WTC11 (cell line): ENCODE results near the gene NGDN. TPM values are rescaled to one million over a fixed set of nuclear protein-coding genes. Genes with fewer than 3 reads are reported as not detected.

Experiments used
- ATAC-seq: fragments of 200-7000 bp; cut with Tn5 transposase; 2 replicates; pipeline ENCODE4 v1.10.0; 2021; ENCODE audit warnings: mild to moderate bottlenecking, moderate library complexity
- CTCF ChIA-PET: fragments of 300-600 bp; sonication (Branson Sonifier 250); formaldehyde crosslinking; loops from one replicate; lab custom pipeline; 2021; ENCODE audit warnings: antibody characterized with exemption; lab: Charles Lee
- POLR2A ChIA-PET: fragments of 350-600 bp; sonication (Branson Sonifier 250); formaldehyde crosslinking; loops from one replicate; lab custom pipeline; 2021; ENCODE audit warnings: antibody characterized with exemption; lab: Charles Lee
- DNase-seq: peaks from one replicate; pipeline ENCODE4 v3.0.0; 2021; ENCODE audit warnings: low spot score
- H3K27ac Mint-ChIP-seq: 2 replicates; pipeline ENCODE4 v1.8.0; 2021; ENCODE audit warnings: mixed read lengths
- H3K27me3 Mint-ChIP-seq: 2 replicates; pipeline ENCODE4 v1.8.0; 2021; ENCODE audit warnings: low read depth, mild to moderate bottlenecking, moderate library complexity, mixed read lengths
- H3K36me3 Mint-ChIP-seq: 2 replicates; pipeline ENCODE4 v1.8.0; 2021; ENCODE audit warnings: mixed read lengths
- H3K4me1 Mint-ChIP-seq: 2 replicates; pipeline ENCODE4 v1.8.0; 2022; ENCODE audit warnings: mixed read lengths
- H3K4me3 Mint-ChIP-seq: 2 replicates; pipeline ENCODE4 v1.8.0; 2021; ENCODE audit warnings: mild to moderate bottlenecking, moderate library complexity, mixed read lengths
- H3K9me3 Mint-ChIP-seq: 2 replicates; pipeline ENCODE4 v1.8.0; 2021; ENCODE audit warnings: mixed read lengths
- CREB1 ChIP-seq: sonication (generic); formaldehyde crosslinking; IDR thresholded peaks from 2 replicates; pipeline ENCODE4 v1.8.0; 2023; ENCODE audit warnings: mild to moderate bottlenecking, missing genetic modification reagents
- ESRRA ChIP-seq: sonication (generic); formaldehyde crosslinking; IDR thresholded peaks from 2 replicates; pipeline ENCODE4 v1.8.1; 2022; ENCODE audit warnings: mild to moderate bottlenecking, missing genetic modification reagents, borderline replicate concordance
- GABPB1 ChIP-seq: sonication (generic); formaldehyde crosslinking; IDR thresholded peaks from 2 replicates; pipeline ENCODE4 v1.8.1; 2023; ENCODE audit warnings: mild to moderate bottlenecking, missing genetic modification reagents
- IRF2 ChIP-seq: sonication (generic); formaldehyde crosslinking; IDR thresholded peaks from 2 replicates; pipeline ENCODE4 v1.8.0; 2022; ENCODE audit warnings: low read depth, missing genetic modification reagents, borderline replicate concordance
- MYBL2 ChIP-seq: sonication (generic); formaldehyde crosslinking; IDR thresholded peaks from 2 replicates; pipeline ENCODE4 v1.8.1; 2023; ENCODE audit warnings: mild to moderate bottlenecking, moderate library complexity, missing genetic modification reagents
- NFE2L1 ChIP-seq: sonication (generic); formaldehyde crosslinking; IDR thresholded peaks from 2 replicates; pipeline ENCODE4 v1.8.1; 2023; ENCODE audit warnings: missing genetic modification reagents
- TEAD1 ChIP-seq: sonication (generic); formaldehyde crosslinking; IDR thresholded peaks from 2 replicates; pipeline ENCODE4 v1.8.0; 2022; ENCODE audit warnings: mild to moderate bottlenecking, missing genetic modification reagents
- ZNF219 ChIP-seq: sonication (generic); formaldehyde crosslinking; IDR thresholded peaks from 2 replicates; pipeline ENCODE4 v1.8.0; 2023; ENCODE audit warnings: missing genetic modification reagents, mild to moderate bottlenecking, borderline replicate concordance
- ZNF317 ChIP-seq: sonication (generic); formaldehyde crosslinking; IDR thresholded peaks from 2 replicates; pipeline ENCODE4 v1.8.1; 2023; ENCODE audit warnings: low read depth, mild to moderate bottlenecking, moderate library complexity, missing genetic modification reagents, borderline replicate concordance
- total RNA-seq: library from RNA; stranded (reverse); gene quantifications from 3 replicates; pipeline ENCODE4 v1.2.3, GENCODE V29; 2021
- TF ChIP-seq, protein P1 (sequence below): sonication (generic); formaldehyde crosslinking; IDR thresholded peaks from 2 replicates; pipeline ENCODE4 v1.8.1; 2022; ENCODE audit warnings: missing genetic modification reagents, borderline replicate concordance
- TF ChIP-seq, protein P2 (sequence below): fragments of 250-450 bp; sonication (Bioruptor Pico); IDR thresholded peaks from 2 replicates; pipeline ENCODE4 v1.8.0; 2021; ENCODE audit warnings: mild to moderate bottlenecking
- TF ChIP-seq, protein P3 (sequence below): sonication (generic); formaldehyde crosslinking; IDR thresholded peaks from 2 replicates; pipeline ENCODE4 v1.8.0; 2022; ENCODE audit warnings: missing genetic modification reagents
- TF ChIP-seq, protein P4 (sequence below): sonication (generic); formaldehyde crosslinking; IDR thresholded peaks from 2 replicates; pipeline ENCODE4 v1.8.1; 2023; ENCODE audit warnings: mild to moderate bottlenecking, moderate library complexity, missing genetic modification reagents
- TF ChIP-seq, protein P5 (sequence below): sonication (generic); formaldehyde crosslinking; IDR thresholded peaks from 2 replicates; pipeline ENCODE4 v1.8.0; 2022; ENCODE audit warnings: mild to moderate bottlenecking, missing genetic modification reagents

Gene NGDN
- total RNA-seq, 1 experiment from 2014 or later = 45.5 TPM

DNA sequence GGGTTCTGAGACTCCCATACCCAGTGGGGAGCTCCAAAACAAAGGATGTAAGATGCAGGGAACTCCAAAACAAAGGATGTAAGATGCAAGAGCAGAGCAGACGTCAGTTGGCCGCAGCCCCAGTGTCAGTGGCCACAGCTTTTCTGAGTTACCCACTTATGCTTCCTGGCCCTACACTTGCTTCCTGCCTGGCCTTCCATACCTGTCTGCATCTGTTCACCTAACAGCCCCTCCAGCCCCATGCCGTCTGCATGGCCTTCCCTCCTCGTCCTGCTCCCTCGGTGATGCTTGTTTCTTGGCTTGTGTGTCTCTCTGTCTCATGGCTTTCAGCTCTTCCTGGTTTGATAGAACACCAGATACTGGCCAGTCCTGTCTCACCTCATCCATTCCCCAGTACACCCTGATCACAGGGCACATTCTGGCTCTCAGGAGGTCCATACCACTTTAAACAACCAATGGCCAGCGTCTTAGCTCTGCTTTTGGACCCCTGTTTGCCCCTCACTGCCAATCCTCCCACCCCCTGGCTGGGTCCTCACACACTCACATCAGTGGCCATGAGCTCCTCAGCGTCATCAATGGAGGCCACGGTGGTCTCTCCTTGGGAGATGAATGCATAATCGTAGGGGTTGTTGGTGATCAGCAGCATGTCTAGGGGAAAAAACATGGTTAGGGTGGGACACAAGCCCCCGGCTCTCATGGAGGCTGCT, 39.3 kb upstream of the NGDN start:
- CTCF ChIA-PET = interaction anchor here (1.1 to 1.9 kb wide), 4 partner anchors 26 to 104 kb away, joined by 3 to 5 read pairs (median 4); no protein-coding TSS in a partner anchor
- Mint-ChIP-seq H3K9me3 (no peaks in the 10 kb centered on the region), H3K27me3 (peaks cover 51% of the 10 kb centered on the region), H3K27ac (no peak overlapping the region), H3K4me3 (no peak overlapping the region), H3K4me1 (no peaks in the 10 kb centered on the region), H3K36me3 (no peaks in the 10 kb centered on the region)
- no peak for TF ChIP-seq GABPB1 (CRISPR knock-in tag)
- no peak for TF ChIP-seq TEAD1 (CRISPR knock-in tag)
- POLR2A ChIA-PET = no interaction called here
- DNase-seq = no peak
- ATAC-seq = no peak

DNA sequence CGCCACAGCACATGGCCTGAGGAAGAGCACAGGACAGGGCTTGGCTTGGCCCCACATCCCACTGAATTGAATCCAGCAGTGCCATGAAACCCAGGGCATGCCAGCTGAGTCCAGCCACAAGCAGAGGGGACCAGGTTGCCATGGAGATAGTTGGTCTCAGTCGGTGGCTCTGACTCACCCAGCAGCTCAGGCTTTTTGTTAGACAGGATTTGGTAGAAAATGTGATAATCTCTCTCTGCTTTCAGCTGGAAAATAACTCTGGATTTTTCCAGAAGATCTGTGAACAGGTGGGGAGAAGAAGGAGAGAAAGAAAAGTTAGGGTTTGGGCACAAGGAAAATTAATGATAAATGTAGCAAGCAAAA, 38.8 kb upstream of the NGDN start:
- Mint-ChIP-seq H3K27me3 (peaks cover 46% of the 10 kb centered on the region), H3K27ac (no peak overlapping the region), H3K36me3 (no peaks in the 10 kb centered on the region), H3K9me3 (no peaks in the 10 kb centered on the region), H3K4me3 (no peak overlapping the region), H3K4me1 (no peaks in the 10 kb centered on the region)
- TF ChIP-seq ZNF219 (CRISPR knock-in tag) = no peak
- no peak for TF ChIP-seq CREB1 (CRISPR knock-in tag)
- POLR2A ChIA-PET = no interaction called here
- no peak for DNase-seq
- CTCF ChIA-PET = interaction anchor here (1.0 to 1.9 kb wide), 5 partner anchors 26 to 104 kb away, joined by 3 to 5 read pairs (median 3); partner anchors contain the start of gene CMTM5
- ATAC-seq = no peak

DNA sequence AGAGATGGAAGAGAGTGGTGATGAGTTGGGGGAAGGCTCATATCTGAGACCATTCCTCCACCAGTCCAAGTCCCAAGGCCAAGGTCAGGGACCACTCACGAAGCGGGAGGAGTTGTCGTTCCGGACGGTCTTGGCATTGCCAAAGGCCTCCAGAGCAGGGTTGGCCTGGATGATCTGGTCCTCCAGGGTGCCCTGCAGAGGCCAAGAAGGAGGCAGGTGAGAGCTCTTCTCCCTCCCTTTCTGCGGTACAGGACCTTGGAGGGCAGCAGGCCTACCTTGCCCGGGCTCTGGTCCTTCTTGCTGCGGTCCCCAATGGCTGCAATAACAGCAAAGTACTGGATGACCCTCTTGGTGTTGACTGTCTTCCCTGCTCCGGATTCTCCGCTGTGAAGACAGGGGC, 38.0 kb upstream of the NGDN start:
- DNase-seq (no peak), ATAC-seq (no peak)
- H3K27me3 Mint-ChIP-seq = peaks cover 44% of the 10 kb centered on the region
- no peaks in the 10 kb centered on the region for H3K9me3 Mint-ChIP-seq
- CTCF ChIA-PET = interaction anchor here (0.8 to 1.8 kb wide), 3 partner anchors 52 to 128 kb away, joined by 3 to 4 read pairs (median 3); partner anchors contain the start of gene CMTM5
- no peaks in the 10 kb centered on the region for H3K4me1 Mint-ChIP-seq
- no peak overlapping the region for H3K27ac Mint-ChIP-seq
- POLR2A ChIA-PET = no interaction called here
- TF ChIP-seq ZNF219 (CRISPR knock-in tag) = no peak
- TF ChIP-seq, protein P1, sequence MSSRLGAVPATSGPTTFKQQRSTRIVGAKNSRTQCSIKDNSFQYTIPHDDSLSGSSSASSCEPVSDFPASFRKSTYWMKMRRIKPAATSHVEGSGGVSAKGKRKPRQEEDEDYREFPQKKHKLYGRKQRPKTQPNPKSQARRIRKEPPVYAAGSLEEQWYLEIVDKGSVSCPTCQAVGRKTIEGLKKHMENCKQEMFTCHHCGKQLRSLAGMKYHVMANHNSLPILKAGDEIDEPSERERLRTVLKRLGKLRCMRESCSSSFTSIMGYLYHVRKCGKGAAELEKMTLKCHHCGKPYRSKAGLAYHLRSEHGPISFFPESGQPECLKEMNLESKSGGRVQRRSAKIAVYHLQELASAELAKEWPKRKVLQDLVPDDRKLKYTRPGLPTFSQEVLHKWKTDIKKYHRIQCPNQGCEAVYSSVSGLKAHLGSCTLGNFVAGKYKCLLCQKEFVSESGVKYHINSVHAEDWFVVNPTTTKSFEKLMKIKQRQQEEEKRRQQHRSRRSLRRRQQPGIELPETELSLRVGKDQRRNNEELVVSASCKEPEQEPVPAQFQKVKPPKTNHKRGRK = no peak
- TF ChIP-seq, protein P2, sequence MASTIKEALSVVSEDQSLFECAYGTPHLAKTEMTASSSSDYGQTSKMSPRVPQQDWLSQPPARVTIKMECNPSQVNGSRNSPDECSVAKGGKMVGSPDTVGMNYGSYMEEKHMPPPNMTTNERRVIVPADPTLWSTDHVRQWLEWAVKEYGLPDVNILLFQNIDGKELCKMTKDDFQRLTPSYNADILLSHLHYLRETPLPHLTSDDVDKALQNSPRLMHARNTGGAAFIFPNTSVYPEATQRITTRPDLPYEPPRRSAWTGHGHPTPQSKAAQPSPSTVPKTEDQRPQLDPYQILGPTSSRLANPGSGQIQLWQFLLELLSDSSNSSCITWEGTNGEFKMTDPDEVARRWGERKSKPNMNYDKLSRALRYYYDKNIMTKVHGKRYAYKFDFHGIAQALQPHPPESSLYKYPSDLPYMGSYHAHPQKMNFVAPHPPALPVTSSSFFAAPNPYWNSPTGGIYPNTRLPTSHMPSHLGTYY (CRISPR knock-in tag) = no peak
- TF ChIP-seq, protein P3, sequence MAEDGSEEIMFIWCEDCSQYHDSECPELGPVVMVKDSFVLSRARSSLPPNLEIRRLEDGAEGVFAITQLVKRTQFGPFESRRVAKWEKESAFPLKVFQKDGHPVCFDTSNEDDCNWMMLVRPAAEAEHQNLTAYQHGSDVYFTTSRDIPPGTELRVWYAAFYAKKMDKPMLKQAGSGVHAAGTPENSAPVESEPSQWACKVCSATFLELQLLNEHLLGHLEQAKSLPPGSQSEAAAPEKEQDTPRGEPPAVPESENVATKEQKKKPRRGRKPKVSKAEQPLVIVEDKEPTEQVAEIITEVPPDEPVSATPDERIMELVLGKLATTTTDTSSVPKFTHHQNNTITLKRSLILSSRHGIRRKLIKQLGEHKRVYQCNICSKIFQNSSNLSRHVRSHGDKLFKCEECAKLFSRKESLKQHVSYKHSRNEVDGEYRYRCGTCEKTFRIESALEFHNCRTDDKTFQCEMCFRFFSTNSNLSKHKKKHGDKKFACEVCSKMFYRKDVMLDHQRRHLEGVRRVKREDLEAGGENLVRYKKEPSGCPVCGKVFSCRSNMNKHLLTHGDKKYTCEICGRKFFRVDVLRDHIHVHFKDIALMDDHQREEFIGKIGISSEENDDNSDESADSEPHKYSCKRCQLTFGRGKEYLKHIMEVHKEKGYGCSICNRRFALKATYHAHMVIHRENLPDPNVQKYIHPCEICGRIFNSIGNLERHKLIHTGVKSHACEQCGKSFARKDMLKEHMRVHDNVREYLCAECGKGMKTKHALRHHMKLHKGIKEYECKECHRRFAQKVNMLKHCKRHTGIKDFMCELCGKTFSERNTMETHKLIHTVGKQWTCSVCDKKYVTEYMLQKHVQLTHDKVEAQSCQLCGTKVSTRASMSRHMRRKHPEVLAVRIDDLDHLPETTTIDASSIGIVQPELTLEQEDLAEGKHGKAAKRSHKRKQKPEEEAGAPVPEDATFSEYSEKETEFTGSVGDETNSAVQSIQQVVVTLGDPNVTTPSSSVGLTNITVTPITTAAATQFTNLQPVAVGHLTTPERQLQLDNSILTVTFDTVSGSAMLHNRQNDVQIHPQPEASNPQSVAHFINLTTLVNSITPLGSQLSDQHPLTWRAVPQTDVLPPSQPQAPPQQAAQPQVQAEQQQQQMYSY (CRISPR knock-in tag) = no peak
- TF ChIP-seq, protein P4, sequence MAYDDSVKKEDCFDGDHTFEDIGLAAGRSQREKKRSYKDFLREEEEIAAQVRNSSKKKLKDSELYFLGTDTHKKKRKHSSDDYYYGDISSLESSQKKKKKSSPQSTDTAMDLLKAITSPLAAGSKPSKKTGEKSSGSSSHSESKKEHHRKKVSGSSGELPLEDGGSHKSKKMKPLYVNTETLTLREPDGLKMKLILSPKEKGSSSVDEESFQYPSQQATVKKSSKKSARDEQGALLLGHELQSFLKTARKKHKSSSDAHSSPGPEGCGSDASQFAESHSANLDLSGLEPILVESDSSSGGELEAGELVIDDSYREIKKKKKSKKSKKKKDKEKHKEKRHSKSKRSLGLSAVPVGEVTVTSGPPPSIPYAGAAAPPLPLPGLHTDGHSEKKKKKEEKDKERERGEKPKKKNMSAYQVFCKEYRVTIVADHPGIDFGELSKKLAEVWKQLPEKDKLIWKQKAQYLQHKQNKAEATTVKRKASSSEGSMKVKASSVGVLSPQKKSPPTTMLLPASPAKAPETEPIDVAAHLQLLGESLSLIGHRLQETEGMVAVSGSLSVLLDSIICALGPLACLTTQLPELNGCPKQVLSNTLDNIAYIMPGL (CRISPR knock-in tag) = no peak
- no peak for TF ChIP-seq ESRRA (CRISPR knock-in tag)
- no peak for TF ChIP-seq MYBL2 (CRISPR knock-in tag)
- TF ChIP-seq ZNF317 (CRISPR knock-in tag) = no peak
- no peak for TF ChIP-seq NFE2L1 (CRISPR knock-in tag)
- TF ChIP-seq, protein P5, sequence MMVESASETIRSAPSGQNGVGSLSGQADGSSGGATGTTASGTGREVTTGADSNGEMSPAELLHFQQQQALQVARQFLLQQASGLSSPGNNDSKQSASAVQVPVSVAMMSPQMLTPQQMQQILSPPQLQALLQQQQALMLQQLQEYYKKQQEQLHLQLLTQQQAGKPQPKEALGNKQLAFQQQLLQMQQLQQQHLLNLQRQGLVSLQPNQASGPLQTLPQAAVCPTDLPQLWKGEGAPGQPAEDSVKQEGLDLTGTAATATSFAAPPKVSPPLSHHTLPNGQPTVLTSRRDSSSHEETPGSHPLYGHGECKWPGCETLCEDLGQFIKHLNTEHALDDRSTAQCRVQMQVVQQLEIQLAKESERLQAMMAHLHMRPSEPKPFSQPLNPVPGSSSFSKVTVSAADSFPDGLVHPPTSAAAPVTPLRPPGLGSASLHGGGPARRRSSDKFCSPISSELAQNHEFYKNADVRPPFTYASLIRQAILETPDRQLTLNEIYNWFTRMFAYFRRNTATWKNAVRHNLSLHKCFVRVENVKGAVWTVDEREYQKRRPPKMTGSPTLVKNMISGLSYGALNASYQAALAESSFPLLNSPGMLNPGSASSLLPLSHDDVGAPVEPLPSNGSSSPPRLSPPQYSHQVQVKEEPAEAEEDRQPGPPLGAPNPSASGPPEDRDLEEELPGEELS (CRISPR knock-in tag) = no peak
- no peak for TF ChIP-seq IRF2
- H3K4me3 Mint-ChIP-seq = no peak overlapping the region
- no peaks in the 10 kb centered on the region for H3K36me3 Mint-ChIP-seq
